Aorta (tissue), 5 donors: Measurements from ENCODE around the gene MYG1. TPM values are rescaled to one million over a fixed set of nuclear protein-coding genes. Genes with fewer than 3 reads are reported as not detected.
A peak's percentile ranks its signal among the peaks of the same experiment; 100 is the strongest.

Experiments used
- ATAC-seq: fragments of 200-7000 bp; cut with Tn5 transposase; one replicate; pipeline ENCODE4 v1.9.1; 2022; ENCODE audit warnings: moderate library complexity; ENCODE audit not compliant: low FRiP score
- DNase-seq, 2 donors: peaks; one replicate each; pipeline ENCODE4 v3.0.0-alpha.2; 2020
- H3K27ac ChIP-seq, 2 donors: one replicate each; pipeline ENCODE4 v1.5.1; 2013; ENCODE audit warnings: low read length in 2 of 2, mild to moderate bottlenecking in 2 of 2, moderate library complexity in 2 of 2, control low read depth in 1 of 2, inconsistent platforms in 1 of 2, low read depth in 1 of 2
- H3K27me3 ChIP-seq, 2 donors: one replicate each; pipeline ENCODE4 v1.6.1; 2013; ENCODE audit warnings: control low read depth in 1 of 2, low read length in 1 of 2, mild to moderate bottlenecking in 1 of 2, moderate library complexity in 1 of 2; ENCODE audit not compliant: insufficient read depth in 2 of 2, control insufficient read depth in 1 of 2
- H3K36me3 ChIP-seq, 2 donors: one replicate each; pipeline ENCODE4 v1.6.1; 2013; ENCODE audit warnings: control low read depth in 1 of 2, low read length in 1 of 2, mild to moderate bottlenecking in 1 of 2; ENCODE audit not compliant: insufficient read depth in 2 of 2, control insufficient read depth in 1 of 2
- H3K4me1 ChIP-seq, 2 donors: one replicate each; pipeline ENCODE4 v1.6.1; 2013; ENCODE audit warnings: low read length in 2 of 2, control low read depth in 1 of 2, mild to moderate bottlenecking in 1 of 2, moderate library complexity in 1 of 2; ENCODE audit not compliant: insufficient read depth in 2 of 2, control insufficient read depth in 1 of 2
- H3K4me3 ChIP-seq, 2 donors: one replicate each; pipeline ENCODE4 v1.5.1; 2013; ENCODE audit warnings: low read length in 2 of 2, control low read depth in 1 of 2, mild to moderate bottlenecking in 1 of 2
- H3K9me3 ChIP-seq: one replicate; pipeline ENCODE4 v1.6.1; 2013; ENCODE audit warnings: mild to moderate bottlenecking, low read length; ENCODE audit not compliant: control insufficient read depth
- WGBS, 2 donors: extraction: QIAGEN DNeasy Blood & Tissue Kit; methylation state at CpG; one replicate each; pipeline ENCODE4 v1.1.7; 2013; 5-methylcytosine and 5-hydroxymethylcytosine counted together
- intact Hi-C, 2 donors: fragments of 100-400 bp; cut with DNase I; formaldehyde crosslinking; loops; one replicate each; pipeline versions ENCODE4 v1.14.2 to v1.15.0; 2022
- polyA plus RNA-seq, 2 donors: library from polyadenylated mRNA; stranded (reverse); fragments of 200-250 nt; gene quantifications; one replicate each; pipeline ENCODE4 v1.2.3, GENCODE V29; 2013
- total RNA-seq, 2 donors: library from RNA; stranded (reverse); fragmentation: NEBNext Ultra II Directional; extraction: Animal tissue kit (Norgen Biotek cat#: 25700); gene quantifications; one replicate each; pipeline ENCODE4 v1.2.1, GENCODE V29; 2021
- donor health status: healthy with polysubstance abuse.
- donor health status: Bipolar disorder and iron deficiency.
- donor health status: DM: no; HTN: no; CAD: no.
- donor health status: DM: no; HTN: no; CAD: no.
- donor health status: DM: yes; HTN: yes; CAD: no.

Gene MYG1
- total and polyA plus RNA-seq, 4 donors, result 32.7 to 112 (median 41.1) TPM

DNA sequence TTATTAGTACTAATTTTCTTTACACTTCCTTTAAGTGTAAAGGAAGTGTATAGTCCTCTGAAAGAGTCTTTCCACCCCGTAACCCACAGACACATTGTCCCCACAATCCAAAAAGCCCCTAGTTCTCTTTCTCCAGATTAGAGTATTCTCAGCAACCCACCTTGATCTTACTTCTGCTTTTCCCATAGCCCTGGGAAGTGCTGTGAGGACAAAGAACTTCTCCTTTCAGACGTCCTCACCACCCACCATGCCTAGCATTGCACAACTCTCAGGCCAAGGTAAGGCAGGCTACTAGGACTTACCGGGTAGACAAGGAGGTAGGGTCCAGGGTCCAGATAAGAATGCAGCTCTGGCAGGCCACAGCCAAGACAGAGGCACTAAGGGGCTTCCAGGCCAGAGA, 14.5 kb downstream of the MYG1 start:
- Histone ChIP-seq H3K9me3 (no peaks in the 10 kb centered on the region), H3K36me3 (peaks cover 0 to 11% of the 10 kb centered on the region in 2 donors), H3K4me1 (no peaks in the 10 kb centered on the region), H3K4me3 (no peak overlapping the region), H3K27me3 (no peaks in the 10 kb centered on the region), H3K27ac (no peak overlapping the region)
- intact Hi-C loops, result no loop called here
- no peak for DNase-seq
- 65 to 98% methylated on average over 2 to 3 of the region's 3 CpGs for WGBS, 2 donors
- no peak for ATAC-seq

DNA sequence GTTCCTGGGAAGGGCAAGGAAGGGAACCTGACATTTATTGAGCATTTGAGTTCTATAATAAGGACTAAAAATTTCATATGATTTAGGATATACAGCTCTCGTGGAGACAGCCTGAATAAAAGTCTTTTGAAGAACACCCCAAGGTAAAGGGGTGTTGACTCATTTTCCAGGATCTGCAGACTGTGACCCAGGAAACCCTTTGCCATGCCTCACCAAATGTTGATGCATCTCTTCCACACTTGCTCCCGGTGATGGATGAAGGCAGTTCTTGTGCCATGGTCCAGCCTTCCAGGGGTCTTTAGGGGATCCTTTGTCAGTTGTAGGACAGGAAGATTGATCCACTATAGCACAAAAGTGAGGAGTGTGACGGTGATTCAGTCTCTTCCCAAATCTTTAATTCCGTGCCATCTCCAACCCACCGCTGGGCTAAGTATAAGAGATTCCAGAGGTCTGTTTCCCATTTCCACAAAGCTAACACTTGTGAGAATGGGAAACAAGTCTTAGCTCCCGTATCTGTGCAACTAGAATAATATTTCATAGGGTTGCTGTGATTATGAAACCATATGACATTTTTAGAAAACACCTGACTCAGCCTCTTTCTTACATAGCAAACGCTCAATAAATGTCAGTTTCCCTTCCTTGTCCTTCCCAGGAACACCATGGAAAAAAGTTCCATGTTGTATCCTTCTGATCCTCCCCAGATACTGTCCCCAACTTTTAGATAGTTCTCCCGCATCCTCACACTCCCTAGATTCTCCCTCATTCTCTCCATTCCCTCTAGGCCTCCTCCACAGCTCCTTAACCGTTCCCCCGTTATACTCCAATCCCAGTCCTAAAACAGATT, 21.1 kb downstream of the MYG1 start:
- H3K4me1 ChIP-seq, result peaks cover 0 to 4% of the 10 kb centered on the region in 2 donors

DNA sequence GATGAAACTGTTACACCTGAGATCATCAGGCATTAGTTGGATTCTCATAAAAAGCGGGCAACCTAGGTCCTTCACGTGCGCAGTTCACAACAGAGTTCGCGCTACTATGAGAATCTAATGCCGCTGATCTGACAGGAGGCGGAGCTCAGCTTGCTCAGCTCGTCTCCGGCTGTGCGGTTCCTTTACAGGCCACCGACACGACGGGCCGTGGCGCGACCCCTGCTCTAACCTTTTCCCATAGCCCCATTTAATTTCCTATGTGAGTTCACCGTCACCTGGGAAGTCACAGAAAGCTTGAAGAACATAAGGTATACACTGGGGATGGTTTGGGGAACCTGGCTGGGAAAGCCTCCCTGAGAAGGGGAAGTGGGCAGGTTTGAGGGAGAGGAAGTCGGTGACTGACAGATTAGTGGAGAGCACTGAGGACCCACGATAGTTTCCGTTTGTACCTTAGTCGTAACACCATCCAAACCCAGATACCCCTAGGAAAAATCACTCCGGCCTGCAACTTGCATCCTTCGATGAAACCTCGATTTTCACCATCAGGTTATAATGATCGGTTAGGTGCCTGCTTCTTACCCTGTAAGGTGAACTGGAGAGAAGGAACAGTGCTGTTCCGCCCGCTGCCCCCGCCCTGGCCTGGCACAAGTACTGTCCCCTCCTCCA, 24.8 kb downstream of the MYG1 start:
- Histone ChIP-seq H3K9me3 (no peaks in the 10 kb centered on the region), H3K27me3 (no peaks in the 10 kb centered on the region), H3K4me3 (peak overlapping the region in 1 of 2 donors; percentile 16), H3K4me1 (peaks cover 0 to 4% of the 10 kb centered on the region in 2 donors), H3K27ac (peak overlapping the region; percentile 71 to 76), H3K36me3 (no peaks in the 10 kb centered on the region)
- intact Hi-C loops, result loop anchor here (10.0 kb wide), 1 partner anchor 181 kb away; the partner anchor contains the start of genes NPFF (in 2 of the 2) and TARBP2 (in 2 of the 2)
- ATAC-seq (no peak), DNase-seq (peak in 1 of 2 donors; percentile 62)
- 12 to 13% methylated on average over 28 of the region's 28 CpGs for WGBS, 2 donors

More for the DNA sequence above, 21.1 kb downstream of the MYG1 start:
- ATAC-seq (no peak), DNase-seq (no peak)
- no peaks in the 10 kb centered on the region for H3K36me3 ChIP-seq
- WGBS, 2 donors, result 26% methylated on average over 10 of the region's 10 CpGs
- intact Hi-C loops, result loop anchor here (10.0 kb wide), 1 partner anchor 184 kb away; the partner anchor contains the start of genes NPFF (in 2 of the 2) and TARBP2 (in 2 of the 2)
- no peaks in the 10 kb centered on the region for H3K9me3 ChIP-seq
- H3K27me3 ChIP-seq, result no peaks in the 10 kb centered on the region
- H3K27ac ChIP-seq, result peak overlapping the region in 1 of 2 donors; percentile 76
- H3K4me3 ChIP-seq, result peak overlapping the region; percentile 3 to 54

DNA sequence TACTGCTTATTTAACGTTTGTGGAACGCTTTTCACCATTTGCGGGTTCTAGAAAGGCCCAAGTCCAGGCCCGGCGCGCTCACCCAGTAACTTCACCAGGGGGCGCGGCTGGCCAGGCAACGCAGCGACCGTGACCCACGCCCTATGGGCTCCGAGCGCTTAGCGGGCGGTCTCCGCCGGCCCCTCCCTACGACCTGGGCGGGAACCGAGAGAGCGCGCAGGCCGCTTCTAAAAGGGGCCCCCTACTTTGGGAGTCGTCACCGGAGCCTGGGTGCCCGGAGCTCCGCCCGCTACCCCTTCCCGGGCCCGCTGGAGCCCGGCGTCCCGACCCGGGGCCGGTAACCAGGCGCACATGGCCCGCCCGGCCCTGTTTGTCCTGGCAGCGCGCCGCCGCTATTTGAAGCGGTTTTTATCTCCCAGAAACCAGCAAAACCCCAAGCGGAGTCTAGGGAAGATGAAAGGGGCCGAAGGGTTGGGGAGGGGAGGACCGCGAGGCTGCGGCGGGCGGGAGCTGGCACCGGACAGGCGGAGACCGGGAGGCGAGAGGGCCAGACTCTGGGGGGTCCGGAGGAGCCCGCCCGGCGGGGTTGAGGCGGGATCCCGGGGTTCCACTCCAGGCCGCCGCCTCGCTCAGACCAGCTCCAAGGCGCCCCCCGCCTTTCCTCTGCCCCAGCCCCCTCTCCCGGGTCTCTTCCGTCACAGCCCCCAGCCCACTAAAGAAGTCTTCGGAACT, 25.4 kb downstream of the MYG1 start:
- ATAC-seq (peak; percentile 91), DNase-seq (peak; percentile 96 to 98)
- intact Hi-C loops, result loop anchor here (10.0 kb wide), 1 partner anchor 180 kb away; the partner anchor contains the start of genes NPFF (in 2 of the 2) and TARBP2 (in 2 of the 2)
- H3K27ac ChIP-seq, result peak overlapping the region; percentile 17 to 76
- H3K27me3 ChIP-seq, result no peaks in the 10 kb centered on the region
- peaks cover 0 to 4% of the 10 kb centered on the region in 2 donors for H3K4me1 ChIP-seq
- no peaks in the 10 kb centered on the region for H3K36me3 ChIP-seq
- no peaks in the 10 kb centered on the region for H3K9me3 ChIP-seq
- peak overlapping the region; percentile 51 to 73 for H3K4me3 ChIP-seq
- 0% methylated on average over 65 to 69 of the region's 69 CpGs for WGBS, 2 donors

DNA sequence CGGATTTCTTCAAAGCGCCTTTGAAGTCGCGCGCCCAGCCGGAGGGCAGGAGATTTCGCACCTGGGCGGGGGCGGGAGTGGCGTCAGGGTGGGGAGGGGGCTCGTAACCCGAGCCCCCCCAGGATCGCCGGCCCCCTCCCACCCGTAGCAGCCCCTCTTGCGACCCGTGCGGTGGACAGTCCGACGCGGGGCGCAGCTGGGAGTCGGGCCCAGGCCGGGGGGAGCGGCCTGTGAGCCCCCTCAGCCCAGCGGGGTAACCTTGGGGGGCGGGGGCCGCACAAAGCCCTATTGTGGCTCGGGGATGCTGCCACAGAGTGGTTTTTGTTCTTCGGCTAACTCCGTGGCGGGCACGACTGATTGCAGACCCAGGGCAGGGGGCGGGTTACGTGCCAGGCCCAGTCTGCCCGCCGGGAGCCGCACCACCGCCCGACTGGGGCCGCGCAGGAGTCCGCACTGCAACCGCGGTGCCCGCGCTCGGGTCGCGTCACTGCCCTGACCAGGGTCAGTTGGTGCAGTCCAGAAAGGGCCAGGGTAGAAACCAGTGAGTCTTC, 26.1 kb downstream of the MYG1 start:
- no peaks in the 10 kb centered on the region for H3K36me3 ChIP-seq
- DNase-seq (peak; percentile 76 to 84), ATAC-seq (peak; percentile 11)
- peak overlapping the region; percentile 51 to 73 for H3K4me3 ChIP-seq
- intact Hi-C loops, result loop anchor here (10.0 kb wide), 1 partner anchor 179 kb away; the partner anchor contains the start of genes NPFF (in 2 of the 2) and TARBP2 (in 2 of the 2)
- no peaks in the 10 kb centered on the region for H3K27me3 ChIP-seq
- H3K4me1 ChIP-seq, result peaks cover 0 to 4% of the 10 kb centered on the region in 2 donors
- no peaks in the 10 kb centered on the region for H3K9me3 ChIP-seq
- 0% methylated on average over 29 to 50 of the region's 50 CpGs for WGBS, 2 donors
- H3K27ac ChIP-seq, result no peak overlapping the region

DNA sequence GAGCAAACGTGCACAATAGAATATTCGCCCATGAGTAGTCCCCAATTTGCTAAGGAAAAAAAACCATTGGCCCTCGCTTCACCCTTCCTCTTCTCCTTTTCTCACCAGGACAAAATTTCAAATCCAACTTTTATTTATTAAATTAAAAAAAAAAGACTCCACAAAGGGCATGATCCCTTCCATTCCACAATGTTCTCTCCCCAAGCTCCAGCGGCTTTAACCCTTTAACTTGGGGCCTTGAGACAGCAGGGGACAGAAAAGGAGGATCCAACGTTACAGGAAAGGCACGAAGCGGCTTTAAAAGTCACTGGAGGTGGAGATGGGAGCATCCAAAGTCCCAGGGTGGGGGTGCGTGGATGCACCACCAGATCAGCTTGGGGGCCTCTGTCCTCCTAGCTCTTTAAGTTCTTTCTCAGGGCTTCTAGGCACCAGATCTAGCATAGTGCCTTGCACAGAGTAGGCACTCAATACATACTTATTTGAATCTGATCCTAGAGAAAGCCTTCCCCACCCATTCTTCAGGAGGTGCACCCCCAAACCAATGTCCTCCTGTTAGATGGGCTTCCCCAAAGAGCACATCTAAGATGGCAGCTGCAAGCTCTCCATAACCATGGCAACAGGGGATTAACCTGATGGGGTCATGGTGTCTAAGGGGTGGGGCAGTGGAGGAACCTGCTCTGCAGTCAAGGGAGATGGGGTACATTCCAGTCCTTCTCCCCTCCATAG, 27.1 kb downstream of the MYG1 start:
- Histone ChIP-seq H3K27me3 (no peaks in the 10 kb centered on the region), H3K4me1 (peaks cover 0 to 4% of the 10 kb centered on the region in 2 donors), H3K36me3 (no peaks in the 10 kb centered on the region), H3K27ac (no peak overlapping the region), H3K4me3 (no peak overlapping the region), H3K9me3 (no peaks in the 10 kb centered on the region)
- WGBS, 2 donors, result 89 to 94% methylated on average over 8 of the region's 8 CpGs
- DNase-seq (no peak), ATAC-seq (no peak)
- intact Hi-C loops, result loop anchor here (1.0 to 10.0 kb wide), 2 partner anchors 19 to 178 kb away; partner anchors contain the start of genes NPFF (in 2 of the 2) and TARBP2 (in 2 of the 2)

DNA sequence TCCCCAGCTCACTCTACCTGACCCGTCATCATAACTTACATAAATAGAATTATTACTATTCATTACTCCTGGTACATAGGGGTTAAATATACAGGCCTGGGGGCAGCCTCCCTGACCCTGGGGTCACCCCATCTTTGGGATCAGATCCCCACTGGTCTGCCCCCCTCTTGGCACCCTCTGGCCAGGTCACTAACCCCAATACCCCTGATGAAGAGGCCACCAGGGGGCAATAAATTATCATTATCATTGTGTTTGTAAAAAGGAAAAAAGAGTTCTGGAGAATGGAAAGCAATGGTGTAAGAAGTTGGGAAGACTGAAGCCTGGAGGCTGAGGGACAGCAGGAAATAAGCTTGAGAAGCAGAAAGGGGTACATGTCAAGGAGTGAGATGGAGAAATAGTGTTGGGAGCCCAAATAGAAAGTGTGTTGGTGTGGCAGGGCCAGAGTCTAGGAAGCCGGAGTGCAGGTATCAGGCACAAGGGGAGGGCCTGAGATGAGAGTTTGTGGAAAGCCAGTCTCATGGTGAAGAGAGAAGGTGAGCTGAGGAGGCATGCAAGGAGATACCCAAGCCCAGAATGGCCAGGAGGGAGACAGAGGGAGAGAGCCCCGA, 28.0 kb downstream of the MYG1 start:
- 80 to 85% methylated on average over 3 of the region's 3 CpGs for WGBS, 2 donors
- Histone ChIP-seq H3K27ac (no peak overlapping the region), H3K4me1 (no peaks in the 10 kb centered on the region), H3K9me3 (no peaks in the 10 kb centered on the region), H3K36me3 (no peaks in the 10 kb centered on the region), H3K27me3 (no peaks in the 10 kb centered on the region), H3K4me3 (no peak overlapping the region)
- intact Hi-C loops, result loop anchor here (1.0 to 10.0 kb wide), 2 partner anchors 18 to 177 kb away; partner anchors contain the start of genes NPFF (in 2 of the 2) and TARBP2 (in 2 of the 2)
- DNase-seq, result no peak
- no peak for ATAC-seq
